HEK293 (cell line): ENCODE measurements around the gene ZNF718.
A peak's percentile ranks its signal among the peaks of the same experiment; 100 is the strongest.
"Not testable (repeated sequence)": the region's sequence is repeated elsewhere in the genome, so short reads cannot be mapped to it uniquely, and the experiment has no call there.

Experiments
- CTCF ChIA-PET: fragments of 350-600 bp; formaldehyde crosslinking; extraction: SDS; loops from one replicate; lab custom pipeline; 2021; ENCODE audit warnings: antibody characterized with exemption; lab: Yijun Ruan, JAX
- POLR2A ChIA-PET: fragments of 300-600 bp; formaldehyde crosslinking; extraction: SDS; loops from one replicate; lab custom pipeline; 2020; ENCODE audit warnings: antibody characterized with exemption, inconsistent platforms; lab: Yijun Ruan, JAX
- H3K27ac ChIP-seq: fragments of 200-500 bp; sonication (Bioruptor generic); 2 replicates; pipeline ENCODE4 v1.5.1; 2014; ENCODE audit warnings: low read depth, low read length, control low read depth, inconsistent platforms; ENCODE audit errors: extremely low read depth
- H3K36me3 ChIP-seq, 2 experiments: fragments of 200-500 bp in 1 of 2; sonication (Bioruptor generic) in 1 of 2; 1 replicate in 1 of 2; 2 replicates in 1 of 2; pipeline ENCODE4 v1.5.1; 2014 to 2017; ENCODE audit warnings: inconsistent platforms in 2 of 2, low read length in 2 of 2; ENCODE audit not compliant: control insufficient read depth in 2 of 2, insufficient read depth in 1 of 2
- H3K4me1 ChIP-seq: fragments of 200-500 bp; sonication (Bioruptor generic); 2 replicates; pipeline ENCODE4 v1.5.1; 2014; ENCODE audit warnings: mild to moderate bottlenecking, low read length, inconsistent platforms; ENCODE audit not compliant: control insufficient read depth, insufficient read depth
- H3K4me3 ChIP-seq: 2 replicates; pipeline ENCODE4 v1.5.1; 2011; ENCODE audit warnings: low read depth, mild to moderate bottlenecking, control low read depth, low read length, moderate library complexity
- H3K9me3 ChIP-seq: fragments of 200-500 bp; sonication (Bioruptor generic); 2 replicates; pipeline ENCODE4 v1.5.1; 2014; ENCODE audit warnings: low read depth, low read length, inconsistent platforms; ENCODE audit not compliant: control insufficient read depth, insufficient read depth
- ELK4 ChIP-seq: IDR thresholded peaks from 2 replicates; pipeline ENCODE4 v1.6.1; 2011; ENCODE audit warnings: mild to moderate bottlenecking, low read depth, low read length, borderline replicate concordance
- GLI2 ChIP-seq: fragments of 450-650 bp; formaldehyde crosslinking; IDR thresholded peaks from 2 replicates; pipeline ENCODE4; 2017; ENCODE audit warnings: missing biosample characterization, missing genetic modification characterization, low read depth, borderline replicate concordance
- HIC1 ChIP-seq: fragments of 450-650 bp; formaldehyde crosslinking; IDR thresholded peaks from 2 replicates; pipeline ENCODE4 v1.5.1; 2016; ENCODE audit warnings: missing biosample characterization, missing genetic modification characterization
- KLF7 ChIP-seq: fragments of 450-650 bp; formaldehyde crosslinking; IDR thresholded peaks from 2 replicates; pipeline ENCODE4 v1.5.1; 2016; ENCODE audit warnings: missing biosample characterization, missing genetic modification characterization, borderline replicate concordance
- PRDM4 ChIP-seq: fragments of 450-650 bp; formaldehyde crosslinking; IDR thresholded peaks from 2 replicates; pipeline ENCODE4 v1.5.1; 2017; ENCODE audit warnings: missing biosample characterization, missing genetic modification characterization
- REST ChIP-seq: fragments of 450-650 bp; formaldehyde crosslinking; IDR thresholded peaks from 2 replicates; pipeline ENCODE4 v1.5.1; 2016; ENCODE audit warnings: missing biosample characterization, missing genetic modification characterization
- SETDB1 ChIP-seq: IDR thresholded peaks from one replicate; pipeline ENCODE4 v1.6.1; 2017; ENCODE audit warnings: mild to moderate bottlenecking, low read length, moderate library complexity, mixed read lengths; ENCODE audit not compliant: insufficient read length
- SP7 ChIP-seq: fragments of 450-650 bp; formaldehyde crosslinking; IDR thresholded peaks from 2 replicates; pipeline ENCODE4 v1.5.1; 2016; ENCODE audit warnings: missing biosample characterization, missing genetic modification characterization
- ZBTB8A ChIP-seq: fragments of 450-650 bp; formaldehyde crosslinking; IDR thresholded peaks from 2 replicates; pipeline ENCODE4 v1.5.1; 2016; ENCODE audit warnings: missing biosample characterization, missing genetic modification characterization
- ZNF140 ChIP-seq: fragments of 450-650 bp; formaldehyde crosslinking; IDR thresholded peaks from 2 replicates; pipeline ENCODE4 v1.5.1; 2016; ENCODE audit warnings: missing biosample characterization, missing genetic modification characterization
- ZNF174 ChIP-seq: fragments of 450-650 bp; formaldehyde crosslinking; IDR thresholded peaks from 2 replicates; pipeline ENCODE4 v1.5.0; 2017; ENCODE audit warnings: missing biosample characterization, mild to moderate bottlenecking, missing genetic modification characterization
- ZNF202 ChIP-seq: fragments of 450-650 bp; formaldehyde crosslinking; IDR thresholded peaks from 2 replicates; pipeline ENCODE4 v1.5.1; 2016; ENCODE audit warnings: missing biosample characterization, missing genetic modification characterization, borderline replicate concordance
- ZNF266 ChIP-seq: fragments of 450-650 bp; formaldehyde crosslinking; IDR thresholded peaks from 2 replicates; pipeline ENCODE4 v1.5.1; 2016; ENCODE audit warnings: missing biosample characterization, missing genetic modification characterization, low read depth
- ZNF433 ChIP-seq: fragments of 450-650 bp; formaldehyde crosslinking; IDR thresholded peaks from 2 replicates; pipeline ENCODE4 v1.5.1; 2016; ENCODE audit warnings: missing biosample characterization, missing genetic modification characterization, low read depth
- ZNF501 ChIP-seq: fragments of 450-650 bp; formaldehyde crosslinking; IDR thresholded peaks from 2 replicates; pipeline ENCODE4 v1.5.1; 2016; ENCODE audit warnings: missing biosample characterization, missing genetic modification characterization
- ZNF510 ChIP-seq: fragments of 450-650 bp; formaldehyde crosslinking; IDR thresholded peaks from 2 replicates; pipeline ENCODE4 v1.5.1; 2018; ENCODE audit warnings: mild to moderate bottlenecking, missing genetic modification characterization, missing biosample characterization; ENCODE audit not compliant: insufficient replicate concordance
- ZNF514 ChIP-seq: fragments of 450-650 bp; formaldehyde crosslinking; IDR thresholded peaks from 2 replicates; pipeline ENCODE4 v1.5.1; 2016; ENCODE audit warnings: missing biosample characterization, missing genetic modification characterization
- ZNF530 ChIP-seq: fragments of 450-650 bp; formaldehyde crosslinking; IDR thresholded peaks from 2 replicates; pipeline ENCODE4 v1.5.1; 2016; ENCODE audit warnings: low read depth, missing biosample characterization, missing genetic modification characterization
- ZNF555 ChIP-seq: fragments of 450-650 bp; formaldehyde crosslinking; conservative IDR thresholded peaks from 2 replicates; pipeline ENCODE4 v1.5.1; 2017; ENCODE audit warnings: missing biosample characterization, mild to moderate bottlenecking, missing genetic modification characterization, inconsistent platforms
- ZNF585B ChIP-seq: fragments of 450-650 bp; formaldehyde crosslinking; IDR thresholded peaks from 2 replicates; pipeline ENCODE4 v1.5.1; 2016; ENCODE audit warnings: missing biosample characterization, missing genetic modification characterization
- ZNF664 ChIP-seq: fragments of 450-650 bp; formaldehyde crosslinking; IDR thresholded peaks from 2 replicates; pipeline ENCODE4 v1.5.1; 2016; ENCODE audit warnings: missing biosample characterization, missing genetic modification characterization
- ZXDB ChIP-seq: fragments of 450-650 bp; formaldehyde crosslinking; IDR thresholded peaks from 2 replicates; pipeline ENCODE4 v1.5.1; 2016; ENCODE audit warnings: missing biosample characterization, missing genetic modification characterization

ZNF718 gene

GRCh38 chr4:175986-176385, 51.7 kb downstream of the ZNF718 start (continued):
- TF ChIP-seq SP7 (tag by site-specific recombination), result no peak
- TF ChIP-seq HIC1 (tag by site-specific recombination), result no peak
- TF ChIP-seq ZNF585B, result no peak
- no peak for TF ChIP-seq ZNF501
- no peak for TF ChIP-seq SETDB1
- TF ChIP-seq PRDM4 (tag by site-specific recombination), result no peak
- TF ChIP-seq ZNF174, result no peak

- ChIA-PET POLR2A (no interaction called here), CTCF (no interaction called here)
- Histone ChIP-seq H3K4me1 (no peaks in the 10 kb centered on the region), H3K4me3 (no peak overlapping the region), H3K36me3 (no peaks in the 10 kb centered on the region), H3K9me3 (no peaks in the 10 kb centered on the region), H3K27ac (no peak overlapping the region)
- TF ChIP-seq KLF7 (tag by site-specific recombination) (no peak), ZNF514 (no peak), ZNF530 (tag by site-specific recombination) (no peak), ELK4 (no peak)
Measured at GRCh38 chr4:176995-177394, 52.7 kb downstream of the ZNF718 start.

- H3K9me3 ChIP-seq, H3K4me1 ChIP-seq, H3K27ac ChIP-seq, H3K36me3 ChIP-seq, CTCF ChIA-PET, H3K4me3 ChIP-seq, POLR2A ChIA-PET: not testable (repeated sequence)
- TF ChIP-seq ZXDB (tag by site-specific recombination), result 0 out of 2 replicates have a peak, but pooled peaks have one; percentile 24
- TF ChIP-seq GLI2 (tag by site-specific recombination), result peak; percentile 29; the same call in 1 of the 2 replicates
- TF ChIP-seq REST, result peak; percentile 48; the same call in 1 of the 2 replicates
- peak; percentile 50; the same call in 1 of the 2 replicates for TF ChIP-seq ZNF664 (tag by site-specific recombination)
- peak; percentile 50 for TF ChIP-seq ZNF510 (tag by site-specific recombination)
- 0 out of 2 replicates have a peak, but pooled peaks have one; percentile 40 for TF ChIP-seq ZNF266 (tag by site-specific recombination)
- peak; percentile 46; the same call in 1 of the 2 replicates for TF ChIP-seq ZNF140 (tag by site-specific recombination)
- peak; percentile 50; the same call in 1 of the 2 replicates for TF ChIP-seq ZBTB8A (tag by site-specific recombination)
- peak; percentile 70 for TF ChIP-seq ZNF555 (tag by site-specific recombination)
- peak; percentile 72; the same call in 1 of the 2 replicates for TF ChIP-seq ZNF202 (tag by site-specific recombination)
- TF ChIP-seq ZNF433 (tag by site-specific recombination), result peak; percentile 47; the same call in 1 of the 2 replicates
Measured at GRCh38 chr4:182225-182624, 57.9 kb downstream of the ZNF718 start.
